Activated CD8-positive, alpha-beta T cell treated with anti-CD3 and anti-CD28 coated beads for 36 hours (primary cell): ENCODE data around the gene ACTC1. TPM values are rescaled to one million over a fixed set of nuclear protein-coding genes. Genes with fewer than 3 reads are reported as not detected.
A peak's percentile ranks its signal among the peaks of the same experiment; 100 is the strongest.

Experiments
- ATAC-seq: fragments of 200-7000 bp; cut with Tn5 transposase; one replicate; pipeline ENCODE4 v1.10.0; 2021; ENCODE audit warnings: mild to moderate bottlenecking, moderate library complexity
- CTCF ChIA-PET: fragments of 350-600 bp; sonication (Branson Sonifier 250); formaldehyde crosslinking; loops from one replicate; lab custom pipeline; 2021; ENCODE audit warnings: antibody characterized with exemption; lab: Charles Lee
- POLR2A ChIA-PET: fragments of 350-600 bp; sonication (Branson Sonifier 250); formaldehyde crosslinking; loops from one replicate; lab custom pipeline; 2021; ENCODE audit warnings: antibody characterized with exemption; lab: Charles Lee
- DNase-seq: peaks from one replicate; pipeline ENCODE4 v3.0.0-alpha.2; 2020
- H3K27ac Mint-ChIP-seq: one replicate; pipeline ENCODE4 v1.8.0; 2021; ENCODE audit warnings: mild to moderate bottlenecking, mixed read lengths
- H3K27me3 Mint-ChIP-seq: one replicate; pipeline ENCODE4 v1.8.0; 2021; ENCODE audit warnings: mixed read lengths
- H3K36me3 Mint-ChIP-seq: one replicate; pipeline ENCODE4 v1.8.0; 2021; ENCODE audit warnings: low read depth, mixed read lengths
- H3K4me1 Mint-ChIP-seq: one replicate; pipeline ENCODE4 v1.8.0; 2021; ENCODE audit warnings: low read depth, mixed read lengths
- H3K4me3 Mint-ChIP-seq: one replicate; pipeline ENCODE4 v1.8.0; 2021; ENCODE audit warnings: mild to moderate bottlenecking, moderate library complexity, mixed read lengths
- H3K9me3 Mint-ChIP-seq: one replicate; pipeline ENCODE4 v1.8.0; 2021; ENCODE audit warnings: mixed read lengths
- intact Hi-C: fragments of 100-400 bp; cut with micrococcal nuclease; formaldehyde crosslinking; loops from one replicate; pipeline ENCODE4 v1.10.0; 2022
- total RNA-seq, 2 experiments: library from RNA; stranded (reverse); gene quantifications; one replicate each; pipeline ENCODE4 v1.2.3, GENCODE V29; 2021
- TF ChIP-seq, protein P1 (sequence below): fragments of 200-600 bp; IDR thresholded peaks from one replicate; pipeline ENCODE4 v1.8.0; 2022; ENCODE audit warnings: antibody characterized with exemption, mild to moderate bottlenecking

Gene ACTC1
- total RNA-seq, 2 experiments from 2014 or later, result not detected

DNA sequence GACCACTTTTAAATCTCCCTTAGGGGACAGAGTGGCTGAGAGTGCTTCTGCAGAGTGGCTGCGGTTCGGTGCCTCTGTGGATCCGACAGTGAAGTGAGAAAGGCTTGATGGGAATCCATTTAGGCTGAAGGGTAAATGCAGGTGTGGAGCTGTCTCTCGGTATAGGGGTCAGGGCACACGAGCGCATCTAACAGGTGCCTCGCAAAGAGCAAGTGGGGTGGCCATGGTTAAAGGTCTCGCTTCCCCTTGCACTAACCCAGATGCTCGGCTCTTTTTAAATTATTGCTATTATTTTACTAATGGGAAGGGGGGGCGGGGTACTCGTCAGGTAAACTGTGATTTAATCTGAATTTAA is 40.0 kb downstream of the ACTC1 start:
- Mint-ChIP-seq H3K27me3 (peaks cover 43% of the 10 kb centered on the region), H3K27ac (no peak overlapping the region), H3K4me3 (no peak overlapping the region), H3K36me3 (no peaks in the 10 kb centered on the region), H3K4me1 (no peaks in the 10 kb centered on the region), H3K9me3 (no peaks in the 10 kb centered on the region)
- CTCF ChIA-PET, result no interaction called here
- intact Hi-C loops, result no loop called here
- DNase-seq (no peak), ATAC-seq (no peak)
- TF ChIP-seq, protein P1, sequence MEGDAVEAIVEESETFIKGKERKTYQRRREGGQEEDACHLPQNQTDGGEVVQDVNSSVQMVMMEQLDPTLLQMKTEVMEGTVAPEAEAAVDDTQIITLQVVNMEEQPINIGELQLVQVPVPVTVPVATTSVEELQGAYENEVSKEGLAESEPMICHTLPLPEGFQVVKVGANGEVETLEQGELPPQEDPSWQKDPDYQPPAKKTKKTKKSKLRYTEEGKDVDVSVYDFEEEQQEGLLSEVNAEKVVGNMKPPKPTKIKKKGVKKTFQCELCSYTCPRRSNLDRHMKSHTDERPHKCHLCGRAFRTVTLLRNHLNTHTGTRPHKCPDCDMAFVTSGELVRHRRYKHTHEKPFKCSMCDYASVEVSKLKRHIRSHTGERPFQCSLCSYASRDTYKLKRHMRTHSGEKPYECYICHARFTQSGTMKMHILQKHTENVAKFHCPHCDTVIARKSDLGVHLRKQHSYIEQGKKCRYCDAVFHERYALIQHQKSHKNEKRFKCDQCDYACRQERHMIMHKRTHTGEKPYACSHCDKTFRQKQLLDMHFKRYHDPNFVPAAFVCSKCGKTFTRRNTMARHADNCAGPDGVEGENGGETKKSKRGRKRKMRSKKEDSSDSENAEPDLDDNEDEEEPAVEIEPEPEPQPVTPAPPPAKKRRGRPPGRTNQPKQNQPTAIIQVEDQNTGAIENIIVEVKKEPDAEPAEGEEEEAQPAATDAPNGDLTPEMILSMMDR, result no peak
- POLR2A ChIA-PET, result no interaction called here

DNA sequence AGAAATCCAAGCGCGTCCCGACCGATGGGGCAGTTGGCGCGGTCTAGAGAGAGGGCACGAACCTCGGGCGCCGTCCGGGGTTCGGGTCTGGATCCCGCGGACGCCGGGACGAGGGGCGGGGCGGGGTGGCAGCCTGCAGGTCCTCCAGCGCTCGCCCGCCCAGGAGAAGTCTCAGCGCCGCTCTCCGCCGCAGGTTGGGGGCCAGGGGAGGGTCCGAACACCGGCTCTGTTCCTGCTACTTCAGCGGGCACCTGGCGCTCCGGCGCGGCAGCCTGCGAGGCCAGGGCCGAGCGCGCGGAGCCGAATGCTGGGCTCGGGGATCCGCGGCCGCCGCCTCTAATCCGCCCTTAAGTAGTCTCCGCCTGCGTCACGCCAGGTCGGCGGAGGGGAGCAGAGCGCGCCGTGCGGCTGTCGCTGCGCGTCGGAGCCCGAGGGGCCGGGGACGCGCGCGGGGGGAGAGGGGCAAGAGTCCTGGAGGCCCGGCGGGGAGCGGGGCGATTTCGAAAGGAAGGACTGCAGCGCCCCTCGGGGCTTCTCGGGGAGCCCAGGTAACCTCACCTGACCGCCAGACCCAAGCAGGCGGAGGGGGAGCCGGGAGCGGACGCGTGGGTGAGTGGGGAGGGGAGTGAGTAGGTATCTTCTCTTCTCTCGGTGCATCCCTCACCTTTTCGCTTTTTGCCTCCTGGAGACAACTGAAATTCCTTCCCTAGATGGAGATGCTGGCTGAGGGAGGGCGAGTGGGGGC is 40.5 kb downstream of the ACTC1 start, which contains the start of gene GJD2:
GJD2 (minus strand) TSS at position 325 of the 745 bp plus-strand sequence. CDS start 510 bp downstream, outside the sequence.
- intact Hi-C loops, result no loop called here
- TF ChIP-seq, protein P1, result no peak
- DNase-seq (peak; percentile 8), ATAC-seq (no peak)
- Mint-ChIP-seq H3K27me3 (peaks cover 40% of the 10 kb centered on the region), H3K4me3 (no peak within 1 kb of the TSS), H3K36me3 (no peaks in the 10 kb centered on the region), H3K27ac (no peak within 1 kb of the TSS), H3K9me3 (no peaks in the 10 kb centered on the region), H3K4me1 (no peaks in the 10 kb centered on the region)
- POLR2A ChIA-PET, result no interaction called here
- CTCF ChIA-PET, result no interaction called here

DNA sequence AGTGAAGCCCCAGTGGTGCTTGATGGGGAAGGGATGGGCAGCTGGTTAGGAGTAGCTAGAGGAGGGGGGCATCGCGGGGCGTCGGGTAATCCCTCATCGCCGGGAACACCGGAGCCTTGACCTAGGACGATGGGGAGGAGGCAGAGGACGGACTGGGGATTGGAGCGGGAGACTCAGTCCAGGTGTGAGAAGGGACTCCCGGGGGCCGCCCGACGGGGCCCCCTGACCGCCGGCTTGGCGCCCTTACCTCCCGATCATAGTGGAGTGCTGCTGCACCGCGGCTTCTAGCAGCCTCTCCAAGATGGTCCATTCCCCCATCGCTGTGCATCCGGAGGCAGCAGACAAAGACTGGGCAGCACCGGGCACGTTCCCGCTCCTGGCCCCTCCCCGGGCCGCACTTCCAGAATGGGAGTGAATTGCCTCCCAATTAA is 41.2 kb downstream of the ACTC1 start:
- ChIA-PET CTCF (no interaction called here), POLR2A (no interaction called here)
- no peaks in the 10 kb centered on the region for H3K36me3 Mint-ChIP-seq
- TF ChIP-seq, protein P1, result no peak
- ATAC-seq, result no peak
- peaks cover 40% of the 10 kb centered on the region for H3K27me3 Mint-ChIP-seq
- no peak overlapping the region for H3K27ac Mint-ChIP-seq
- intact Hi-C loops, result no loop called here
- H3K9me3 Mint-ChIP-seq, result no peaks in the 10 kb centered on the region
- DNase-seq, result no peak
- H3K4me1 Mint-ChIP-seq, result no peaks in the 10 kb centered on the region
- no peak overlapping the region for H3K4me3 Mint-ChIP-seq

DNA sequence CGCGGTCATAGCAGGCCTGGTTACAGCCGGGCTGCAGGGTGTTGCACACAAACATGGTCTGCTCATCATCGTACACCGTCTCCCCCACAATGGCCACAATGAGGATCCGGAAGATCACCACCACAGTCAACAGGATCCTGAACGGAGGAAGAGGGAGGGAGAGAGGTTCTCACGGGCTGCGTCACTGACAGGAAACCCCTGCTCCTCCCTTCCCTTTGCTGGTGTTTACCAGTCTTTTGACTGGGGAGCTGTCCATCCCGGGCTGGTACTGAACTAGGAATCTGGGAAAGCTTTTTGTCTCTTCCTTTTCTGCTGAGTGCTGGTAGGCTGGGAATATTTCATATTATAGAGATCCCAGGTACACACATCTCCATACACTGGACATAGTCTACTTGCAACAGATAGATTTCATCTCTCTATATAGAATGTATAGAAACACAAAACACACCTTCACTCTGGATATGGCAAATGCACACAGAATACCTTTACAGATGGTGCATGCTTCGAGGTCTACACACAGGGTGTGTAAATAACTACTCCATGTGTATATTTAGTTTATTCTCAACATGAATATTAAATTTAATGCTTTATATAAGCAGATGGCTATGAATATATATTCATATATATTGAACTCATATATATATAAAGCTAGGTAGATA is 42.0 kb downstream of the ACTC1 start:
- ChIA-PET CTCF (no interaction called here), POLR2A (no interaction called here)
- H3K9me3 Mint-ChIP-seq, result no peaks in the 10 kb centered on the region
- no peaks in the 10 kb centered on the region for H3K4me1 Mint-ChIP-seq
- DNase-seq (no peak), ATAC-seq (no peak)
- no peaks in the 10 kb centered on the region for H3K36me3 Mint-ChIP-seq
- intact Hi-C loops, result no loop called here
- H3K27me3 Mint-ChIP-seq, result peaks cover 36% of the 10 kb centered on the region
- H3K4me3 Mint-ChIP-seq, result no peak overlapping the region
- H3K27ac Mint-ChIP-seq, result no peak overlapping the region
- TF ChIP-seq, protein P1, result no peak

DNA sequence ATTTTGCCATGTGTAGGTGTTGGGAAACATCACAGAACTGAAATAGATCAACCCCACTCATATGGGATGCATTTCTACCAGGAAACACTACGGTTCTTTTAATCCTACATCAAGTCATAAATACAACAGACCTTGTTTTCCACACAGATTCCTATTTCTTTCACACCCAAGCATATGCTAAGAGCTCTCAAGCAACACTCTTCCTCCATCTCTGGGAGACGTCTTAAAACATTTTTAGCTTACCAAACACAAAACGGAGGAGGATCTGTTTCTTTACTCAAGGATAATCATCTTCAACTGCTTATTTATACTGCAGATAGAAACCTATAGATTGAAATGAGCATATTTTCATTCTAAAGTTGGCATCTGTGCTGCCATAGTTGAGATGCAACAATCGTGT is 45.7 kb downstream of the ACTC1 start:
- intact Hi-C loops, result no loop called here
- H3K27me3 Mint-ChIP-seq, result peaks cover 21% of the 10 kb centered on the region
- H3K36me3 Mint-ChIP-seq, result no peaks in the 10 kb centered on the region
- ChIA-PET POLR2A (no interaction called here), CTCF (no interaction called here)
- no peak overlapping the region for H3K4me3 Mint-ChIP-seq
- no peaks in the 10 kb centered on the region for H3K9me3 Mint-ChIP-seq
- no peaks in the 10 kb centered on the region for H3K4me1 Mint-ChIP-seq
- ATAC-seq (no peak), DNase-seq (no peak)
- TF ChIP-seq, protein P1, result no peak
- no peak overlapping the region for H3K27ac Mint-ChIP-seq
